Mammary epithelial cell (primary cell): ENCODE results near the gene SNX30.

ENCODE experiments used
- EZH2 ChIP-seq: IDR thresholded peaks from 2 replicates; pipeline ENCODE4 v1.6.1; 2012; ENCODE audit warnings: low read length, inconsistent platforms, borderline replicate concordance
- TF ChIP-seq, protein P1 (sequence below), 2 donors: IDR thresholded peaks in 1 of 2; conservative IDR thresholded peaks in 1 of 2; 2 replicates each; pipeline ENCODE4 v1.5.1; 2011 to 2012; ENCODE audit warnings: inconsistent platforms in 2 of 2, low read length in 2 of 2, mild to moderate bottlenecking in 2 of 2, control low read depth in 1 of 2, low read depth in 1 of 2; ENCODE audit not compliant: insufficient read depth in 1 of 2; ENCODE audit errors: extremely low read depth in 1 of 2

GRCh38 chr9:112757940-112758339, 7.4 kb downstream of the SNX30 start:
- TF ChIP-seq, protein P1, sequence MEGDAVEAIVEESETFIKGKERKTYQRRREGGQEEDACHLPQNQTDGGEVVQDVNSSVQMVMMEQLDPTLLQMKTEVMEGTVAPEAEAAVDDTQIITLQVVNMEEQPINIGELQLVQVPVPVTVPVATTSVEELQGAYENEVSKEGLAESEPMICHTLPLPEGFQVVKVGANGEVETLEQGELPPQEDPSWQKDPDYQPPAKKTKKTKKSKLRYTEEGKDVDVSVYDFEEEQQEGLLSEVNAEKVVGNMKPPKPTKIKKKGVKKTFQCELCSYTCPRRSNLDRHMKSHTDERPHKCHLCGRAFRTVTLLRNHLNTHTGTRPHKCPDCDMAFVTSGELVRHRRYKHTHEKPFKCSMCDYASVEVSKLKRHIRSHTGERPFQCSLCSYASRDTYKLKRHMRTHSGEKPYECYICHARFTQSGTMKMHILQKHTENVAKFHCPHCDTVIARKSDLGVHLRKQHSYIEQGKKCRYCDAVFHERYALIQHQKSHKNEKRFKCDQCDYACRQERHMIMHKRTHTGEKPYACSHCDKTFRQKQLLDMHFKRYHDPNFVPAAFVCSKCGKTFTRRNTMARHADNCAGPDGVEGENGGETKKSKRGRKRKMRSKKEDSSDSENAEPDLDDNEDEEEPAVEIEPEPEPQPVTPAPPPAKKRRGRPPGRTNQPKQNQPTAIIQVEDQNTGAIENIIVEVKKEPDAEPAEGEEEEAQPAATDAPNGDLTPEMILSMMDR (conservative IDR thresholded peaks at IDR 0.05 in 1 of 2, IDR thresholded peaks at IDR 0.05 in 1 of 2; ENCODE audit: extremely low read depth in 1 of 2, insufficient read depth in 1 of 2, low read depth in 1 of 2, low read length in 2 of 2): no peak
- no peak for TF ChIP-seq EZH2
